GM12874 (cell line): ENCODE data around the gene SYT5.

ENCODE experiments used
- TF ChIP-seq, protein P1 (sequence below): IDR thresholded peaks from 2 replicates; pipeline ENCODE4 v1.5.1; 2011; ENCODE audit warnings: low read depth, mild to moderate bottlenecking, control low read depth, low read length, moderate library complexity; ENCODE audit not compliant: insufficient read depth

The SYT5 gene

GRCh38 chr19:55179606-55180484 lies at the start of gene SYT5:
SYT5 (minus strand) TSS chr19:55180289; CDS start chr19:55179041, 1,248 bp downstream.
- TF ChIP-seq, protein P1, sequence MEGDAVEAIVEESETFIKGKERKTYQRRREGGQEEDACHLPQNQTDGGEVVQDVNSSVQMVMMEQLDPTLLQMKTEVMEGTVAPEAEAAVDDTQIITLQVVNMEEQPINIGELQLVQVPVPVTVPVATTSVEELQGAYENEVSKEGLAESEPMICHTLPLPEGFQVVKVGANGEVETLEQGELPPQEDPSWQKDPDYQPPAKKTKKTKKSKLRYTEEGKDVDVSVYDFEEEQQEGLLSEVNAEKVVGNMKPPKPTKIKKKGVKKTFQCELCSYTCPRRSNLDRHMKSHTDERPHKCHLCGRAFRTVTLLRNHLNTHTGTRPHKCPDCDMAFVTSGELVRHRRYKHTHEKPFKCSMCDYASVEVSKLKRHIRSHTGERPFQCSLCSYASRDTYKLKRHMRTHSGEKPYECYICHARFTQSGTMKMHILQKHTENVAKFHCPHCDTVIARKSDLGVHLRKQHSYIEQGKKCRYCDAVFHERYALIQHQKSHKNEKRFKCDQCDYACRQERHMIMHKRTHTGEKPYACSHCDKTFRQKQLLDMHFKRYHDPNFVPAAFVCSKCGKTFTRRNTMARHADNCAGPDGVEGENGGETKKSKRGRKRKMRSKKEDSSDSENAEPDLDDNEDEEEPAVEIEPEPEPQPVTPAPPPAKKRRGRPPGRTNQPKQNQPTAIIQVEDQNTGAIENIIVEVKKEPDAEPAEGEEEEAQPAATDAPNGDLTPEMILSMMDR: no peak

GRCh38 chr19:55229789-55230182 lies 49.7 kb upstream of the SYT5 start:
- TF ChIP-seq, protein P1: no peak

DNA sequence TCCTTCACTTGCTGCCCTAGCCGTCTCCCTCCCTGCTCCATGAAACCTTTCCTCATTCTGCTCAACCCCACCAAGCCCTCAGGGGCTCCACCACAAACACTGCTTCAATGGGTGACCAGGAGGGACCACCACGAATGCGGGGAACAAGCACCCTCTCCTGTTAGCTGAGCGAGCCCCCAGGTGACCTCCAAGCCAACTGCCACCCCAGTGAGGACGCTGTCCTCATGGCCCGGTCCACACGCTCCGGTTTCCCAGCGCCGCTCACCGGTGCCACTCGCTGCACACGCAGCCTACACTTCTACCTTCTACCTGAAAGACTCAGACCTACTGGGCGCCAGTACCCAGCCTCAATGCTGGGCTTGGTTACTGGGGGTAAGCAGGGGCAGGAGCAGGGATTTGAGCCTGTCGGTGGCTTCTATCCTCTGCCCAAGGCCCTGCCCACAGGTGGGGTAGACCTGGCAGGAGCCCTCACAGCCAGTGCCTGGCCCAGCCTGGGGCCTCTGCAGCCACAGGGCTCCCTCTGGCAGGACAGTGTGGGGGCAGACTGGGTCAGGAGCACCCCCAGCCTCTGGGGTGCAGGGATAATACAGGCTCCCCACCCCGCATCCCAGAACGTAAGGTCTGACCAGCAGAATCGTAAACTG lies 49.2 kb upstream of the SYT5 start:
- TF ChIP-seq, protein P1: no peak

GRCh38 chr19:55228403-55229031 lies 48.4 kb upstream of the SYT5 start, which contains the start of gene TMEM86B:
TMEM86B (minus strand) TSS chr19:55228763; CDS start chr19:55228741, 22 bp downstream.
- TF ChIP-seq, protein P1: no peak

DNA sequence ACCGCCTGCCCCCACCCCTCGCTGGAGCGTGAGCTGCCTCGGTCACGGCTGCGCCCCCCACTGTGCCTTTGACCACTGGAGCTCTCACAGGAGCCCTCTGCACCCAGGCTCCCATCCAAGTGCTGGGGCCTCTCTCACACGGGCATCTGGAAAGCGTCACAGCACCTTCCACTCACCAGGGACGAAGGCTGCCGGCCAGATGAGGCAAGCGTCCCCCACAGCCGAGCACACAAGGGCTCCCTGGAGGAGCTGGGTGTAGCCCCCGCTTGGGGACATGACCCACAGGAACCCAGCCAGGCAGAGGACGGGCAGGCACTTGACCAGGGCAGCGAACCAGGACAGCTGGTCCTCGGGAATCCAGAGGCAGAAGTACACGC lies 47.9 kb upstream of the SYT5 start:
- TF ChIP-seq, protein P1: no peak

GRCh38 chr19:55227241-55228014 lies 47.3 kb upstream of the SYT5 start:
- TF ChIP-seq, protein P1: no peak

GRCh38 chr19:55226788-55227187 lies 46.7 kb upstream of the SYT5 start:
- TF ChIP-seq, protein P1: no peak
